ENCODE measurements around the gene NATD1.

NATD1 gene

DNA sequence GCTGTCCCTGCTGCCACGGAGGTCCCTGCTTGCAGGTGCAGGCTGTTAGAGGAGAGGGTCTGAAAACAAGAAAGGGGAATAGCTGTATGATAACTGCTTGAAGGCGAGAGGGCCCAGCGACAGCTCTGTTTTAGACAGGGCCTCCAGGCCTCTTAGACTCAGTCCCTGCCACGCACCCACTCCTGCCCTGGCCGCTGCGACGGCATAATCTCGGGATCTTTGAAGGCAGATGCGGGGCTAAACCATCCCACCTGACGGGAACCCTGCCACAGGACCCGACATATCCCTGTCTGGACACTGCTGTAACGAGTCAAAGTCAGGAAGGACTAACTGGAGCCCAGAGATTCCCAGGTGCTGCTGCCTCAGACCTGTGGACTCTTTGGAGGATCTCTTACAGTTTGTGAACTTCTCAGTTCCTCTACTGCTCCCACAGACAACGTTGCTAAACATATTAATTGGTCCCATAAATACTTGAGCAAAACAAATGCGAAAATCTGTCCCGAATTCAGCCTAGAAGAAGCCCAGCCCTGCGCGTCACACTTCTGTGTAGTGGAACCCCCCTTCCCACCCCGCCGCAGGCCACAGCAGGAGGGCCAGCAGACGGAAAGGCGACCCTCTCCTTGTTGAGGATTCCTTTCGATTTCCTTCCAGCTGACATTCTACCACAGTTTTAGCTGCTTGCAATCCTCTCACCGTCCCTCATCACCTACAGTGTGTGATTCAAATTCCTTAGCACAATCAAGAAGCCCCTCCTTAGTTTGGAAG is 38.3 kb downstream of the NATD1 start:
- Histone ChIP-seq H2AFZ (ENCODE audit: low read depth) (peak overlapping the region; percentile 73), H4K20me1 (ENCODE audit: insufficient read depth) (no peaks in the 10 kb centered on the region), H3K27ac (peak overlapping the region; percentile 74), H3K4me2 (peak overlapping the region; percentile 82), H3K4me3 (IDR thresholded peaks at IDR 0.05; ENCODE audit: insufficient read depth, low read depth, low read length) (no peak overlapping the region), H3K9ac (peak overlapping the region; percentile 95), H3K79me2 (ENCODE audit: insufficient read depth, low read depth) (peaks cover 51% of the 10 kb centered on the region), H3K4me1 (ENCODE audit: low read depth, poor library complexity, severe bottlenecking) (peaks cover 11% of the 10 kb centered on the region), H3K36me3 (ENCODE audit: insufficient read depth) (no peaks in the 10 kb centered on the region), H3K27me3 (ENCODE audit: insufficient read depth, low read depth) (no peaks in the 10 kb centered on the region)
- TF ChIP-seq, protein P1, sequence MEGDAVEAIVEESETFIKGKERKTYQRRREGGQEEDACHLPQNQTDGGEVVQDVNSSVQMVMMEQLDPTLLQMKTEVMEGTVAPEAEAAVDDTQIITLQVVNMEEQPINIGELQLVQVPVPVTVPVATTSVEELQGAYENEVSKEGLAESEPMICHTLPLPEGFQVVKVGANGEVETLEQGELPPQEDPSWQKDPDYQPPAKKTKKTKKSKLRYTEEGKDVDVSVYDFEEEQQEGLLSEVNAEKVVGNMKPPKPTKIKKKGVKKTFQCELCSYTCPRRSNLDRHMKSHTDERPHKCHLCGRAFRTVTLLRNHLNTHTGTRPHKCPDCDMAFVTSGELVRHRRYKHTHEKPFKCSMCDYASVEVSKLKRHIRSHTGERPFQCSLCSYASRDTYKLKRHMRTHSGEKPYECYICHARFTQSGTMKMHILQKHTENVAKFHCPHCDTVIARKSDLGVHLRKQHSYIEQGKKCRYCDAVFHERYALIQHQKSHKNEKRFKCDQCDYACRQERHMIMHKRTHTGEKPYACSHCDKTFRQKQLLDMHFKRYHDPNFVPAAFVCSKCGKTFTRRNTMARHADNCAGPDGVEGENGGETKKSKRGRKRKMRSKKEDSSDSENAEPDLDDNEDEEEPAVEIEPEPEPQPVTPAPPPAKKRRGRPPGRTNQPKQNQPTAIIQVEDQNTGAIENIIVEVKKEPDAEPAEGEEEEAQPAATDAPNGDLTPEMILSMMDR (conservative IDR thresholded peaks at IDR 0.05; ENCODE audit: low read depth, low read length), result no peak

DNA sequence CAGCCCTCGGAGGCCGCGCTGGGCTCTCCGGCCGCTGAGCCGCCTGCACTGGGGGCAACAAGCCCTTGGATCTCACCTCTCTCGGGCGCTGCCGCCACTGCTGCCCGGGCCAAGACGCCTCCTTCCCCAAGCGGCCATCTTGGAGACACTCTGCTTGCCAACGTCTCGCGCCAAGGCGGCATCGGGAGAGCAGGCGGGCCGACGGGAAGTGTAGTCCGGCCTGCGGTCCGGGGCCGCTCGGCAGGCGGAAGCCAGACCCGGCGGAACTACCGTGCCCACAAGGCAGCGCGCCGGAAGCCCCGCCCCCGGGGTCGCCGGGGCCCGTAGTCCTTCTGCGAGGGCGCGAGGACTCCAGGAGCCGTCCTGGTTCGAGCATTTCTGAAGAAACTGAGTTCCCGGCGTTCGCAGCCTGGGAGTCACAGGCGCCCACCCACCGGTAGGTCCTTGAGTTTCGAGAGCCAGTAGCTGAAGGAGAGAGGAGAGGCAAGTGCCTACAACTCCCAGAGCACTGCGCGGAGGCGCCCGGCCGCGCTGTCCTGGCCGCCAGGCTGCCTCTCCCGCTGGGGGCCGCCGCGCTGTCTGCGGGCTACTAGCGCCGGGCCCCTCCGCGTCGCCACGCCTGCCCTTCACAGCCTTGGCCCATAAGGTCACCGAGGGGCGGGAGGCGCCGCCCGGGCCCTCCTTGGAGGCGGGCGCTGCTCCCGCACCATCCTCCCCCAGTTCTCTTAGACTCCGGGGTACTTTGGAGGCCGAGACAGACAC is 39.0 kb downstream of the NATD1 start, which contains the start of gene TMEM11:
Gene TMEM11, minus strand, starts transcription at position 147 of the 762 bp plus-strand sequence. Its CDS starts 9 bp downstream, at position 138.
- peaks cover 11% of the 10 kb centered on the region for H3K4me1 ChIP-seq (ENCODE audit: low read depth, poor library complexity, severe bottlenecking)
- H3K27ac ChIP-seq, result peak within 1 kb of the TSS; percentile 74
- TF ChIP-seq, protein P1 (conservative IDR thresholded peaks at IDR 0.05; ENCODE audit: low read depth, low read length), result no peak
- H3K27me3 ChIP-seq (ENCODE audit: insufficient read depth, low read depth), result no peaks in the 10 kb centered on the region
- H3K4me3 ChIP-seq (IDR thresholded peaks at IDR 0.05; ENCODE audit: insufficient read depth, low read depth, low read length), result no peak within 1 kb of the TSS
- peaks cover 58% of the 10 kb centered on the region for H3K79me2 ChIP-seq (ENCODE audit: insufficient read depth, low read depth)
- H2AFZ ChIP-seq (ENCODE audit: low read depth), result peak within 1 kb of the TSS; percentile 73
- H3K4me2 ChIP-seq, result peak within 1 kb of the TSS; percentile 91
- H3K36me3 ChIP-seq (ENCODE audit: insufficient read depth), result no peaks in the 10 kb centered on the region
- no peaks in the 10 kb centered on the region for H4K20me1 ChIP-seq (ENCODE audit: insufficient read depth)
- peak within 1 kb of the TSS; percentile 95 for H3K9ac ChIP-seq

DNA sequence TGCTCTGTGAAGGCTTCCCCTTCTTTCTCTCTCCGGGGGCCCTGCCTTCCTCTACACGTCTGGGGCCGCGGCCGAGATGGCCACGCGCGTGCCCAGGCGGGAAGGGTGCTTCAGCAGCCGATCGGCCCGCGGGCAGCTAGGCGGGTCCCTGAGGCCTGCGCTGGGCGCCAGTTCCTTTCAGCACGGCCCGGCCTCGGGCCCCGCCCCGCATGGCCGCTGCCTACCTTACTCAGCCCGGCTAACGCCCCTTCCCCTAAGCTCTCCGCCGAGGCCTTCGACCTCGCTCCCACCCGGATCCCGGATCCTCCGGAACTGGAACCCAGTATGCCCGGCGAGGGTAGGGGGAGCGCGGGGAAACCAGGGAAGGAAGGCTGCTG is 39.6 kb downstream of the NATD1 start:
- no peaks in the 10 kb centered on the region for H4K20me1 ChIP-seq (ENCODE audit: insufficient read depth)
- H3K4me1 ChIP-seq (ENCODE audit: low read depth, poor library complexity, severe bottlenecking), result peaks cover 11% of the 10 kb centered on the region
- peak overlapping the region; percentile 91 for H3K4me2 ChIP-seq
- H3K27ac ChIP-seq, result peak overlapping the region; percentile 74
- no peaks in the 10 kb centered on the region for H3K36me3 ChIP-seq (ENCODE audit: insufficient read depth)
- no peaks in the 10 kb centered on the region for H3K27me3 ChIP-seq (ENCODE audit: insufficient read depth, low read depth)
- TF ChIP-seq, protein P1 (conservative IDR thresholded peaks at IDR 0.05; ENCODE audit: low read depth, low read length), result no peak
- H3K79me2 ChIP-seq (ENCODE audit: insufficient read depth, low read depth), result peaks cover 64% of the 10 kb centered on the region
- no peak overlapping the region for H3K4me3 ChIP-seq (IDR thresholded peaks at IDR 0.05; ENCODE audit: insufficient read depth, low read depth, low read length)
- H2AFZ ChIP-seq (ENCODE audit: low read depth), result peak overlapping the region; percentile 26; the same call in 1 of the 2 replicates
- H3K9ac ChIP-seq, result peak overlapping the region; percentile 95

DNA sequence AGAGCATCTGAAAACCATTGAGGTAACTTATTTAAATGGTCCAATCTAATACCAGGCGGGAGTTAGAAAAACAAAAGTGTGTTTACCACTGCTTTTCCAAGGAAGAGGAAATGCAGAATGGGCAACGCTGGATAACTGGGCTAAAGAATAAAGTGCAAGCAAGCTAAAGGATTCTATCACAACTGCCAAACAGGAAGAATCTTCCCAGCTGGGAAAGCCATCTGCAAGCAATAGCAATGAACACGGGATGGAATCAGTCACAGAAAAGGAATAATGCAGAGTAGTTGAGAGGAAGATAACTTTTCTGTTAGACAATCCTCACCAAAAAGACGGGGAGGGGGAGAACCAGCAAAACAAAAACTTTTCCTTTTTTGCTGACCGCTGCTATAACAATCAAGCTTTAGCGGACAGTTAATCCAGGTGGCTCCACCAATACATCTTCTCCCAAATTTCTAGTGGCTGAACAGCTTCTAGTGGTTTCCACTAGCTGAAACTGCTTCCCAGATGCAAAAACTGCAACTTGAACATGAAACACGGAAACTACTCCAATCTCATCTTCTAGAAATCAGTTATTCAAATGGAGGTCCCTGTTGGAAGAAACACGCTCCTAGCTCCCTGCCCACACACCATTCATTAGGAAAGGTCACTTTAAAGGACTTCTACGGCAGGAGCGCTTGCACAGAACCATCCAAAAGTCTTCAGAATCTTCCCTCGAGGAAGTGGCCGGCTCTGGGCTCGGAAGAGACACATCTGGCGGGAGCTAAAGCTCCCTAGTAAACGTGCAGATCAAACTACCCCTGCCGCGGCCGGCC is 40.2 kb downstream of the NATD1 start:
- TF ChIP-seq, protein P1 (conservative IDR thresholded peaks at IDR 0.05; ENCODE audit: low read depth, low read length), result no peak
- 0 out of 2 replicates have a peak overlapping the region, but pooled peaks have one; percentile 26 for H2AFZ ChIP-seq (ENCODE audit: low read depth)
- peak overlapping the region; percentile 95 for H3K9ac ChIP-seq

More for the DNA sequence above, 40.2 kb downstream of the NATD1 start:
- Histone ChIP-seq H3K79me2 (ENCODE audit: insufficient read depth, low read depth) (peaks cover 70% of the 10 kb centered on the region), H3K4me1 (ENCODE audit: low read depth, poor library complexity, severe bottlenecking) (peaks cover 11% of the 10 kb centered on the region), H3K36me3 (ENCODE audit: insufficient read depth) (no peaks in the 10 kb centered on the region), H4K20me1 (ENCODE audit: insufficient read depth) (no peaks in the 10 kb centered on the region), H3K27me3 (ENCODE audit: insufficient read depth, low read depth) (no peaks in the 10 kb centered on the region), H3K27ac (peak overlapping the region; percentile 74), H3K4me3 (IDR thresholded peaks at IDR 0.05; ENCODE audit: insufficient read depth, low read depth, low read length) (no peak overlapping the region), H3K4me2 (peak overlapping the region; percentile 91)

Measured in KMS-11 (cell line).